Measurements from ENCODE around the gene FAM53C.
"Not testable (repeated sequence)": the region's sequence is repeated elsewhere in the genome, so short reads cannot be mapped to it uniquely, and the experiment has no call there.

The FAM53C gene

DNA sequence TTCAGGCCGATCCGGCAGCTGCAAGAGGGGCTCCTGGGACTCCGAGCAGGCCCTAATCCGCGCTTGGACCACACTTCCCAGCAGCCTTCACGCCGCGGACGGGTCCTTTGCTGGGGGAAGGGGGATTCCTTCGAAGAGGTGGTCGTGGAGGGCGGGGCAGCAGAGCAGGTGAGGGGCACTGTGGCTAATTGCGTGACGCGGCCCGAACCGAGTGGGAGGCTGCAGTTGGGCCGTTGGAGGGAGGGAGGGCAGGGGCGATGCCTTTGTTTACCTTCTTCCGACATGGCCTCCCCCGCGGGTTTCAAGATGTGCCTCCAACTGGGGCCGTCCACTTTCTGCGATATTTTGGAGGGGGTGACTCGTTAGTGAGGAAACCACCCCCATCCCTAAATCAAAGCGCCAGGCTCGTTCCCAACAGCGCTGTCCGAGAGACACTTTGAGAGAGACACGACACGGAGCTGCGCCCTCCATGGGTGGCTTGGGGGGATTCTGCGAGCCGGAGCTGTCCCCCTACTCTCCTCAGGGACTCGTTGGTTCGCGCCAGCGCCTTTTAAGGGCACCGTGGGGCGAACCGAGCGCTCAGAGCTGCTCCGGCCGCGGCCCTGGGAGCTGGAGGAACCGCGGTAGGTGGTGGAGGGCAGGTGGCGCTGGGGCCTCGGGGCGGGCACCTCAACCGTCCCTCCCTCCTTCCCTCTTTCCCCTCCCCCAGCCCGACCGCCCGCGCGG is at the start of gene FAM53C:
TSS of gene FAM53C (plus strand) at position 582 of the 726 bp plus-strand sequence. CDS start 3,070 bp downstream, outside the sequence.
- peak; percentile 93 for DNase-seq

DNA sequence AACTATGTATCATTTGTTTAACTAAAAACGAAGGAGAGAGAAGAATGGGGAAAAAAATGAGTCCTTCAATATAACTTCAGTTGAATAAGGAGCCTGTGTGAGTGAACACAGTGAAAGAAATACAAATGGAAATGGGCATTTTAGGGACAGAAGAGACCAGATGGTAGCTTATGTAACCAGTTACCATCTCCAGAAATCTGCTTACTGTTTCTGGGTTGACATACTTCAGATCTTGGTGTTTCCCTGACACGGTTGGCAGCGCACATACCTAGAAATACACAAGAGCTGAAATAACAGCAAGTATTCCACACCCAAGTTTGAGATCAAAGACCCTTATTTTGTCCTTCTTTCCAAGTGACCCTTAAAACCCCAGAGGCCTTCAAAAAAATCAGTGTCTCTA is 48.8 kb upstream of the FAM53C start:
- no peak for DNase-seq

DNA sequence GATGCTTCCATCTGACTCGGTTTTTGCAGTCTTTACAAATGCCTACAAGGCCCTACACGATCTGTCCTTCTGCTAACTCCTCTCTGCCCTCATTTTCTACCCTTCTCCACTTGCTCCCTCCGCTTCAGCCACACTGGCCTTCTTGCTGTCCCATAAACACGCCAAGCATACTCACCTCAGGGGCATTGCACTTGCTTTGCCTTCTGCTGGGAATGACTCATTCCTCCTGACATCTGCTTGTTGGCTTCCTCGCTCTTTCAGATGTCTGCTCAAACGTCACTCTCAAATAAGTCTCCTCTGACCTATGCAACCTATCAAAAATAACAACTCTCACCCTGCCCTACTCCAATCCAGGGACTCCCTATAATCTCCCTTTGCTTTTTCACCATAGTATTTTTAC is 34.7 kb upstream of the FAM53C start:
- no peak for DNase-seq

GRCh38 chr5:138305797-138306196 is 32.3 kb upstream of the FAM53C start:
- peak; percentile 88 for DNase-seq

DNA sequence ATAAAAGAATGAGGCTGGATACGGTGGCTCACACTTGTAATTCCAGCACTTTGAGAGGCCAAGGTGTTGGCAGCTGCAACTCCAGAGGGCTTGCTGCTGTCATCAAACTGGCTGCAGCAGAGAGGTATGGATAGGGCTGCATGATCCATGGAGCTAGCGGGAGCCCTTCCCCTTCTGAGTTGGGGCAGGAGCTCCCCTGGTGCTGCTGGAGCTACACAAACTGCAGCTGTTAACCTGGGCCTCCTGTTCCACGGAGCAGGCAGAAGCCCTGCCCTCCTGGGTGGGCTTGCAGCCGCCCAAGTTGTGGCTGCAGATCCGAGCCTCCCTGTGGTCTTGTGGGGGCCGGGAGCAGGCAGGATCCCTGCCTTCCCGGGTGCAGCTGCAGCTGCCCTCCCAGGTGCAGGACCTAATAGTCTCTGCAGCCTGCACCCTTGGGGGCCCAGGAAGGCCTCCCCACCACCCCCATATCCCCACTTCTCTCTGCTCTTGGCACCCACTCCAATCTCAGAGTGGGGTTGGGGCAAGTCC is 22.3 kb upstream of the FAM53C start:
- DNase-seq = no peak

DNA sequence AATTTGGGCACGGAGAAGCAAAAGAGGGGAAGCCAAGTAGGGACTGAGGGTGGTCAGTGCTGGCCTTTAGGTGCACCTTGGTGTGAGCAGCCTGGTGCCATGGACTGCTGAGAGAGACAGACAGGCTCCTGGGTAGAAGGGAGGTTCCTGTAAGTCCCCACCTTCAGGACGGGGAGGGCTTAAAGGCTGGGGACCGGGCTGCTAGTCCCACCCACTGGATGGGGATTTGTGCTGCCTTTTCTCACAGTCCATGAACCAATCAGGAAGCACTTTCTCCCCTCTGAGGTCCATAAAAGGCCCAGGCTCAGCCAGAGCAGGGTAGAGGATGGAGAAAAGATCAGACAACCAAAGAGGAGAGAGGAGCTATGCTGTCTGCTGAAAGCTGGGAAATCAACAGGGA is 21.7 kb upstream of the FAM53C start:
- DNase-seq = no peak

DNA sequence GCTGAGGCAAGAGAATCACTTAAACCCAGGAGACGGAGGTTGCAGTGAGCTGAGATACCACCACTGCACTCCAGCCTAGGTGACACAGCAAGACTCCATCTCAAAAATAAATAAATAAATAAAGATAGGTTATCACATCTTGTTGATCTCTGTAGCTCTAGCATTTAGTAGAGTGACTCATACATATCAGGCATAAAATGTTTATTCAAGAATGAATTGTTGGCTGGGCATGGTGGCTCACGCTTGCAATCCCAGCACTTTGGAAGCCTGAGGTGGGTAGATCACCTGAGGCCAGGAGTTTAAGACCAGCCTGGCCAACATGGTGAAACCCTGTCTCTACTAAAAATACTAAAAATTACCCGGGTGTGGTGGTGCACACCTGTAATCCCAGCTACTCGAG is 19.9 kb upstream of the FAM53C start:
- not testable (repeated sequence) for DNase-seq

DNA sequence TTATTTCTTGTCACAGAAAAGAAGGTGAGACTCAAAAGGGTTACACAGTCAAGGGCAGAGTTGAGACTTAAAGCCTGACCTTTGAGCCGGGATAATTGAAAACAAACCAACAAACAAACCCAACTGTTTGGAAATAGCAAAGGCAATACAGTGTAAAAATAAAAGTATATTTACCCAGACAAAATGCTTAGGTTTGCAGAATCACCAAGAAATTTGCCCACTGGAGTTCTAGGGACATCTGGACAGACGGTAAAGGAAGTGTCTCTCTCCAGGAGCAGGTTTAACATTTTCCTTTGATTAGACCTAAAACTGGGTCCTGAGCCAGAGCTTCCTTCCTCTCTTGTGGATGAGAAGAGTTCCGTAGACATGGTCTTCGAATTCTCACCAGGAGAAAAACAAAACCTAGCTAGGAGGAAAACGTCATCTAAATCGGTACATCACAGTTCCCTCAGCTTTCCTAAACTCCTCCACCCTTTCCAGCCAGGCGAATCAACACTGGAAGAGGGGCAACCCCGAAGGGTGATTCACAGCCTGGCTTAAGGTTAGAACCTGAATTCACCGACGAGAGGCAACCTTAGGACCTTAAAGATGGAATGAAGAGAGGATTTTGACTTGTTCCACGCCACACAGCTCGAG is 7.1 kb upstream of the FAM53C start:
- no peak for DNase-seq

- peak; percentile 100 for DNase-seq
These were observed 6.4 kb upstream of the FAM53C start, which contains the start of gene CDC25C for GRCh38 chr5:138331449-138332368. TSS of gene CDC25C (minus strand) at chr5:138331804. CDS start at chr5:138331180, 624 bp downstream.

GRCh38 chr5:138334867-138335447 is 3.1 kb upstream of the FAM53C start:
- DNase-seq = no peak

- peak; percentile 88 for DNase-seq
These were observed 948 bp upstream of the FAM53C start for GRCh38 chr5:138336952-138337684.

DNA sequence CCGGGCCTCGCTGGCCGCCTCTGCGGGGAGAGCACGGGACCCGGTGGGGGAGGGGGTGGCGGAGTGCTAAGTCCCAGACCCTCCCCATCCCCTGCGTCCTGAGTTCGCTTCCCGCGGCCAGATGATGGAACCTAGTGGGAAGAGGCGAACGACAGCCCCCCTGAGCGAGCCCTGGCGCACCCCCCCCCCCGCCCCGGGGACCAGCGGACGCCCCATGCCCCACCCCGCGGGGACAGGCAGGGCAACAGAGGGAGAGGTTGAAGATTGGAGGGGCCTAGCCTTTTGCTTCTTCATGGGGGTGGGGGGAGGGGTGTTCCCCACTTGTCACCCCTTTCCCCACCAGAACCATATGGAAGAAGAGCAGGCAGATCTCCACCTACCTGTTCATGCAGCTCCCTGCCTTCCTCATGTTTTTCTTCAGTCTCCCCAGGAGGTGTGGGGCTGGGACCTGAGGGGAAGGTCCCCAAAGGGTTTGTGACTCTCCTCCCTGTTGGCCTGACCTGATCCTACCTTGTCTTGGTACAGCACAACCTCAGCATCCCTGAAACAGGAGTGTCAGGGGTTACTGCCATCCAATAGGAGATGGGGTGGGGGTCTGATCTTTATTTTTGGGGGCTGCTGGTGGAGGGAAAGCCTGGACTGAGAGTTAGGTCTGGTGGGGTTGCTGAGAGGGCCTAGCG is 485 bp downstream of the FAM53C start:
- no peak for DNase-seq

DNA sequence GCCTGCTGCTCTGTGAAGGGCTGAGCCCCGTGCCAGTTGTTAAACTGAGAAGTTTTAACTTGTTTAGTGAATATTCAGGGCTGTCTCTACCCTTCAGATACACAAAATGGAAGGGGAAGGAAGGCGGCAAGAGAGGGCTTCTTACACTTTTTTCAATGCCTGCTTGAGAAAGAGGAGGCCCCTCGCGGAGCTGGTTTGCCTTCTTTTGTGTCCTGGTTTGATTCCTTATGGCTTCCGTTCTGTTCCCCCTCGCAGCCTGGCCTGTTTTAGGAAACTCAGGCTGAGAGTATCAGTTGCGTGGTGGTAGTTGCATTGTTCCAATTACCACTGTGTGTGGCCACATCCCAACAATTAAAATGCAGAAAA is 1.0 kb downstream of the FAM53C start:
- DNase-seq = no peak

- DNase-seq = no peak
These were observed 1.4 kb downstream of the FAM53C start for GRCh38 chr5:138339464-138339863.

DNA sequence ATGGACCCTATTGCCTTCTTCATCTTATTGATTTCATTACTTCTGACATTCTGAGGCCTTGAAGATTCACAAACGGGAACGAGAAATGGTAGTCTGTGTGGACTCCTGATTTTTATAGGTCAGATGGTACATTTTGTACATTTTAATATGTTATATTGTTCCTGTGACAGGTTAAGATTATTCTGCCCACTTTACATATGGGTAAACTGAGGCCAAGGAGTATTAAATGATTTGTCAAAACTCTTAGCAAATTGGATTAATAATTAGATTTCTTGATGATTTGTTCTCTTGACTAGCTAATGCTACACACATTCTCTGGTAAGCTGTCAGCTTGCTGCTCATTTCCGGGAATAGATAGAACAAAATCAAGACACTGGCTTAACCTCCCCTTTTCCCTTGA is 1.9 kb downstream of the FAM53C start:
- DNase-seq = no peak

GRCh38 chr5:138344887-138345622 is 7.0 kb downstream of the FAM53C start:
- no peak for DNase-seq

DNA sequence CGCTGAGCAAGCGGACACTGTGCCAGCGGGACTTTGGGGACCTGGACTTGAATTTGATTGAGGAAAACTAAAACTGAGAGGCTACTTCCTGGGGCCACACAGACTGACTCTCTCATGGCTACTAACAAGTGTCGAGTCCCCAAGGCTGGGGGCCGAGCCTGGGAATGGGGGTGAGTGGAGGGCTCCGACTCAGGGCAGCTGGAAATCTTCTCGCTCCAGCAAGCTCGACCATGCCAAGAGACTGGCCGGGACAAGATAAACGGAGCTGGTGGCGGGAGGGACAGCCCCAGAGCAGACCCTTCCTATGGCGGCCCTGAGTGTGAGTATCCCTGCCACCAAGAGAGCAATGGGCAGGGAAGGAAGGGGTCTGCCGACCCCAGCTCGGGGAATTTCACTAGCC is 8.8 kb downstream of the FAM53C start:
- DNase-seq = no peak

GRCh38 chr5:138349852-138350562 is 11.9 kb downstream of the FAM53C start:
- no peak for DNase-seq

DNA sequence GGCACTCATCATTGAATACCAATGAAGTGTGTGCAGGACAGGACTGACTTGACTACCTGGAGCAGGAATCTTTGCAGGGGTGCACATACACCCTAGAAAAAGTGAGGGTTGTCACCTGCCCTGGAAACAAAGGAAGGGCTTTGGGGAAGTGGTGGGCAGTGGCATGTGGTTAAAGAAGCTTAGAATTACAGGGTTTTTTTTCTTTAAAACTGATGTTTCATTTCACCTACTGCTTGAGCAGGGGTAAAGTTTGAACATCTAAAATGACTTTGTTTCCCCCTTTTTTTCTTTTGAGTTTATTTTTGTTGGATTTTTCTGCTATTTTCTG is 12.5 kb downstream of the FAM53C start:
- no peak for DNase-seq

DNA sequence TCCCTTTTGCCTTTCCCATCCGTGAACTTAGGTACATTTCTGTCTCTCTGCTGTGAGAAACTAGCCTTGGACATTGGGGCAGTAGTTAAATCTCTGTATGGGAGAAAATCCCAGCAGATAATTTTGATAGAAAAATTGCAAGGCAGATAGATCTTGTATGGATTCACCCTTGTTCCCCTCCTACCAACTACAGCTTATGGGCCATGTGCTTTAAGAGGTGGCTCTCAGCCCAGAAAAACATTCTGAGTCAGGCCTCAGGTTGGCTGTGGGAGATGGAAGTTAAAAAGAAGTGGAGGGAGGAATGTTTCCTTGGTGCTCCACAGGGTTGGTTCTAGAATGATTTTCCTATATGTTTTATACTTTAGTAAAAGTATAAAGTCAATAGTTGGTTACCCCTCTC is 13.0 kb downstream of the FAM53C start:
- no peak for DNase-seq
